HL-60 (cell line): ENCODE data around the gene GSDMA.

Experiments used
- DNase-seq, 2 experiments: peaks; one replicate each; pipeline ENCODE4 v3.0.0-alpha.2; 2010 to 2020; ENCODE audit warnings: low read depth in 1 of 2, low spot score in 1 of 2
- H3K27ac ChIP-seq: fragments of 250-450 bp; sonication (Bioruptor Pico); replicated peaks from 2 replicates; pipeline ENCODE4 v1.5.1; 2020; ENCODE audit warnings: mild to moderate bottlenecking, moderate library complexity
- H3K27me3 ChIP-seq: fragments of 250-450 bp; sonication (Bioruptor Pico); 2 replicates; pipeline ENCODE4 v1.5.1; 2021; ENCODE audit warnings: mild to moderate bottlenecking, moderate library complexity; ENCODE audit not compliant: insufficient read depth, poor library complexity, severe bottlenecking
- H3K4me3 ChIP-seq: replicated peaks from 2 replicates; pipeline ENCODE4 v1.5.1; 2011; ENCODE audit warnings: mild to moderate bottlenecking, control low read depth, low read length; ENCODE audit not compliant: insufficient read depth
- GABPA ChIP-seq: IDR thresholded peaks from 2 replicates; pipeline ENCODE4 v1.6.1; 2012; ENCODE audit warnings: low read depth
- POLR2AphosphoS5 ChIP-seq: IDR thresholded peaks from 2 replicates; pipeline ENCODE4 v1.6.1; 2012; ENCODE audit warnings: low read depth
- SPI1 ChIP-seq: IDR thresholded peaks from 2 replicates; pipeline ENCODE4 v1.6.1; 2012; ENCODE audit warnings: low read depth, mild to moderate bottlenecking, borderline replicate concordance
- TF ChIP-seq, protein P1 (sequence below): IDR thresholded peaks from one replicate; pipeline ENCODE4 v1.5.1; 2011; ENCODE audit warnings: low read length, control low read depth, inconsistent platforms; ENCODE audit not compliant: insufficient read depth
- TF ChIP-seq, protein P2 (sequence below): IDR thresholded peaks from 2 replicates; pipeline ENCODE4 v1.6.1; 2012; ENCODE audit warnings: low read depth; ENCODE audit not compliant: insufficient replicate concordance

The GSDMA gene

DNA sequence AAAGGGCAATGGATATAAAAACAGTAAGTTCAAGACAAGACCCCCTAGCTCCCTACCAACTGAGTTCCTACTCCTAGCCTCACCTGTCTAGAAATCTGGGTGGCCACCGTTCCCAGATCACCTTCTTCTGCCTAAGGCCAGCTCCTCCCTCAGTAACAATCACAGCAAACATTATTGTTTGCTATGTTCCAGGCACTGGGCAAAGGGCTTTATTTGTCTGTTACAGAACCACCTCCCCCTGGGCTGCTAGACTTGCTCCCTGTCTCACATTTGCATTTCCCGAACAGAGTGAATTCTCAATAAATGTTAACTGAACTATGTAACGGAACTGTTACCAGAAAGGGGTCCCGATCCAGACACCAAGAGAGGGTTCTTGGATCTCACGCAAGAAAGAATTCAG is 28.5 kb upstream of the GSDMA start:
- H3K27me3 ChIP-seq, result no peaks in the 10 kb centered on the region
- no peak overlapping the region for H3K4me3 ChIP-seq
- no peak for DNase-seq
- H3K27ac ChIP-seq, result no peak overlapping the region
- TF ChIP-seq, protein P1, sequence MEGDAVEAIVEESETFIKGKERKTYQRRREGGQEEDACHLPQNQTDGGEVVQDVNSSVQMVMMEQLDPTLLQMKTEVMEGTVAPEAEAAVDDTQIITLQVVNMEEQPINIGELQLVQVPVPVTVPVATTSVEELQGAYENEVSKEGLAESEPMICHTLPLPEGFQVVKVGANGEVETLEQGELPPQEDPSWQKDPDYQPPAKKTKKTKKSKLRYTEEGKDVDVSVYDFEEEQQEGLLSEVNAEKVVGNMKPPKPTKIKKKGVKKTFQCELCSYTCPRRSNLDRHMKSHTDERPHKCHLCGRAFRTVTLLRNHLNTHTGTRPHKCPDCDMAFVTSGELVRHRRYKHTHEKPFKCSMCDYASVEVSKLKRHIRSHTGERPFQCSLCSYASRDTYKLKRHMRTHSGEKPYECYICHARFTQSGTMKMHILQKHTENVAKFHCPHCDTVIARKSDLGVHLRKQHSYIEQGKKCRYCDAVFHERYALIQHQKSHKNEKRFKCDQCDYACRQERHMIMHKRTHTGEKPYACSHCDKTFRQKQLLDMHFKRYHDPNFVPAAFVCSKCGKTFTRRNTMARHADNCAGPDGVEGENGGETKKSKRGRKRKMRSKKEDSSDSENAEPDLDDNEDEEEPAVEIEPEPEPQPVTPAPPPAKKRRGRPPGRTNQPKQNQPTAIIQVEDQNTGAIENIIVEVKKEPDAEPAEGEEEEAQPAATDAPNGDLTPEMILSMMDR, result no peak
- TF ChIP-seq SPI1, result no peak
- no peak for TF ChIP-seq GABPA
- TF ChIP-seq POLR2AphosphoS5, result no peak
- TF ChIP-seq, protein P2, sequence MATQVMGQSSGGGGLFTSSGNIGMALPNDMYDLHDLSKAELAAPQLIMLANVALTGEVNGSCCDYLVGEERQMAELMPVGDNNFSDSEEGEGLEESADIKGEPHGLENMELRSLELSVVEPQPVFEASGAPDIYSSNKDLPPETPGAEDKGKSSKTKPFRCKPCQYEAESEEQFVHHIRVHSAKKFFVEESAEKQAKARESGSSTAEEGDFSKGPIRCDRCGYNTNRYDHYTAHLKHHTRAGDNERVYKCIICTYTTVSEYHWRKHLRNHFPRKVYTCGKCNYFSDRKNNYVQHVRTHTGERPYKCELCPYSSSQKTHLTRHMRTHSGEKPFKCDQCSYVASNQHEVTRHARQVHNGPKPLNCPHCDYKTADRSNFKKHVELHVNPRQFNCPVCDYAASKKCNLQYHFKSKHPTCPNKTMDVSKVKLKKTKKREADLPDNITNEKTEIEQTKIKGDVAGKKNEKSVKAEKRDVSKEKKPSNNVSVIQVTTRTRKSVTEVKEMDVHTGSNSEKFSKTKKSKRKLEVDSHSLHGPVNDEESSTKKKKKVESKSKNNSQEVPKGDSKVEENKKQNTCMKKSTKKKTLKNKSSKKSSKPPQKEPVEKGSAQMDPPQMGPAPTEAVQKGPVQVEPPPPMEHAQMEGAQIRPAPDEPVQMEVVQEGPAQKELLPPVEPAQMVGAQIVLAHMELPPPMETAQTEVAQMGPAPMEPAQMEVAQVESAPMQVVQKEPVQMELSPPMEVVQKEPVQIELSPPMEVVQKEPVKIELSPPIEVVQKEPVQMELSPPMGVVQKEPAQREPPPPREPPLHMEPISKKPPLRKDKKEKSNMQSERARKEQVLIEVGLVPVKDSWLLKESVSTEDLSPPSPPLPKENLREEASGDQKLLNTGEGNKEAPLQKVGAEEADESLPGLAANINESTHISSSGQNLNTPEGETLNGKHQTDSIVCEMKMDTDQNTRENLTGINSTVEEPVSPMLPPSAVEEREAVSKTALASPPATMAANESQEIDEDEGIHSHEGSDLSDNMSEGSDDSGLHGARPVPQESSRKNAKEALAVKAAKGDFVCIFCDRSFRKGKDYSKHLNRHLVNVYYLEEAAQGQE, result no peak

DNA sequence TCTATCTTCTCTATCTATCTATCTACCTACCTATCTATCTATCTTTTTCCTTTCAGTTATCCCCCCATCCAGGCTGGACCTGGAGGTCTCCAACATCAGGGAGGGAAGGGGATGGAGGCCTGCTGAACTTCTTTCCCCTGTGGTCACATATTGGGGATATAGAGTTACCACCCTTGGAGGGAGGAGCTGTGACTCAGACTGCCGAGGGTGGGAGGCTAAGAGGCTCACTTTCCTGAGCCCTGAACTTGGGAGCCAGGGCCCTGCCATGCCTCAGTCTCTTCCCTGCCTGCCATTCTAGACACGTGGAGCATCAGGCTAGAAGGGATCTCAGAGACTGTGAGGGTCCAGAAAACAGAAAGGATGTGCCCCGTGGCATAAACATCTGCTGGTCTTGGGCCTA is 26.9 kb upstream of the GSDMA start:
- Histone ChIP-seq H3K4me3 (no peak overlapping the region), H3K27me3 (no peaks in the 10 kb centered on the region), H3K27ac (no peak overlapping the region)
- no peak for DNase-seq
- TF ChIP-seq, protein P1, result no peak
- TF ChIP-seq GABPA (no peak), SPI1 (no peak), POLR2AphosphoS5 (no peak)
- TF ChIP-seq, protein P2, result no peak

DNA sequence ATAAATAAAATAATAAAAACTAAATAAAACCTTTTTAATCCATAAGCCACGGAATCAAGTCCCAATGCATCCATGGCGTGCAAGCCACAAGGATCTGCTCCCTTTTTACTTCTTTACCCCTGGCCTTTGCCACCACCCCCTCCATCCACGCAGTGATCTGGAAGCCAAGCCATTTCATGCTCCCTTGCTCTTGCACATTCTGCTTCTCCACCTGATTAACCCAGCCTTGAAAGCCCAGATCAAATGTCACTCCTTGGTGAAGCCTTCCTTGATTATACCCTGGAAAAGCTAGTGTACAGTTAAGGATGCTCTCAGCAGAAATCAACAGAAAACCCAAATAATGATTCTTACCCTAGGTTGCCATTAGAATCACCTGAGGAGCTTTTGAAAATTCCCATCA is 25.4 kb upstream of the GSDMA start:
- TF ChIP-seq GABPA (no peak), POLR2AphosphoS5 (no peak), SPI1 (no peak)
- TF ChIP-seq, protein P2, result no peak
- TF ChIP-seq, protein P1, result no peak
- Histone ChIP-seq H3K27ac (no peak overlapping the region), H3K4me3 (no peak overlapping the region), H3K27me3 (no peaks in the 10 kb centered on the region)
- no peak for DNase-seq
